Sciatic nerve (tissue), 2 donors: ENCODE measurements around the gene UBR4. TPM values are rescaled to one million over a fixed set of nuclear protein-coding genes. Genes with fewer than 3 reads are reported as not detected.

Experiments used
- ATAC-seq: fragments of 200-7000 bp; cut with Tn5 transposase; one replicate; pipeline ENCODE4 v1.9.1; 2020; ENCODE audit warnings: mild to moderate bottlenecking, moderate library complexity
- DNase-seq: peaks from one replicate; pipeline ENCODE4 v3.0.0-alpha.2; 2020; ENCODE audit warnings: low spot score
- intact Hi-C: fragments of 100-400 bp; cut with DNase I; formaldehyde crosslinking; loops from one replicate; pipeline ENCODE4 v1.14.2; 2022
- total RNA-seq: library from RNA; stranded (reverse); fragmentation: NEBNext Ultra II Directional; extraction: Animal tissue kit (Norgen Biotek cat#: 25700); gene quantifications from one replicate; pipeline ENCODE4 v1.2.1, GENCODE V29; 2021
- donor health status: DM: no; HTN: no; CAD: no.
- donor health status: DM: no; HTN: no; CAD: no.

Gene UBR4
- total RNA-seq, 1 donor from 2014 or later = 161 TPM

DNA sequence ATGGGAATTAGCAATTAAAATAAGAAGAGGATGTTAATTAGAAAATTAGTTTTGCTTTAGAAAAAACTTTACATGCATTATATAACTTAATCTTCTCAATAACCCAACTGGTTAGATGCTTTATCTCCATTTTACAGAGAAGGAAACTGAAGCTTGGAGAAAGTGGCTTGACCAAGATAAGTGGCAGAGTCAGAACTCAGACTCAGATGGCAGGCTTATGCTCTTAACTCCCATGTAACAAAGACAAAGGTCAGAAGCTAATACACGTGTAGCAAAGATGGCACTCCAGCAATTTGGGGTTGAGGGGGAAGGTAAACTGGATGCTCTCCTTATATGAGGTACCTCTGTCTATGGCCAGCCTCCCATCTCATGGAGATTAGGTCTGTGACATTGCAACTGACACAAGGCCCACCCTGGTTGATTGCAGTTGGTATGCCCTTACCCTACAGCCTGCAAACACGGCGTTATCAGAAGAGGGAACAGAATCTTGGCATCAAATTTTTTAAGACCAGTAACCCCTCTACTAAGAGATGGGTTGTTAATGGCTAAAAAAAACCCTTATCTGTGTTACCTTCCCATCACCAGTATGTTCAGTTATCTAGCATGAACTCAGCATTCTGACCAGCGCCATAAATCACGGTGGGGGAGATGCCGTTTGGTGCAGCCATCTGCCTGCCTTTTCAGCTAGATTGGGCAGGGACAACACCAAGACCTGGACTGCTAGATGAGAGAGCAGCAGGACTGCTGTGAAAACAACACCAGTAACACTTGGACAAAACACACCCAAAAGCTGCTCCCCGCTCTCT, 97.0 kb downstream of the UBR4 start:
- no peak for ATAC-seq
- intact Hi-C loops = no loop called here

DNA sequence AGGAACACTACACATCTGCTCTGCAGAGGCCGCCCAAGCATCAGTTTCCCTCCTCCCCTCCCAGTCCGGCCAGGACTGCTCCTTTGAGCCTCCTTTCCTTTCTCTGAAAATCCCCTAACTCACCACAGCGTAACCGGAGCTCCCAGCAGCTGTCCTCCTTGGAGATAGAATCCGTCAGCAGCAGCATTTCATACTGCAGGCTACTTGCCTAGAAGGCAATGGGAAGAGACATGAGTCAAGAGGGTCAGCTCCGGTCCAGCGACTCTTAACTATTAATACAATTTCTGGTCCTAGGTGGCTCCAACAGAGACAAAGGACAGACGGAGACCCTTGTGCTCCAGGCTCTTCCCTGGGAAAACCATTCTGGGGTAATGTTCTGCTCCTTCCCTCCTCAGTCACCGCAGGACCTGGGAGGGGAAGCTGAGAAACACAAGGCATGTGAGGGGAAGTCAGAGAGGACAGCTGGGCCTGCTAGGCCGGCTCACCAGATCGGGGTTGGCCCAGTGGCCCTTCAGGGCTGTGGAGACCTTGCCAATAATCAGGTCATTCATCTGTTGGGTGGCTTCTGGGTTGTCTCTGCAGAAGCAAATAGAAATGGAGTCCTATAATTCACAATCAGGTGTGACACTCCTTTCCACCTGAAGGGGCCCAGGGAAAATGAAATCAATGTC, 99.7 kb downstream of the UBR4 start:
- intact Hi-C loops = no loop called here
- DNase-seq = no peak
- no peak for ATAC-seq

More for the DNA sequence above, 97.0 kb downstream of the UBR4 start:
- DNase-seq = no peak

DNA sequence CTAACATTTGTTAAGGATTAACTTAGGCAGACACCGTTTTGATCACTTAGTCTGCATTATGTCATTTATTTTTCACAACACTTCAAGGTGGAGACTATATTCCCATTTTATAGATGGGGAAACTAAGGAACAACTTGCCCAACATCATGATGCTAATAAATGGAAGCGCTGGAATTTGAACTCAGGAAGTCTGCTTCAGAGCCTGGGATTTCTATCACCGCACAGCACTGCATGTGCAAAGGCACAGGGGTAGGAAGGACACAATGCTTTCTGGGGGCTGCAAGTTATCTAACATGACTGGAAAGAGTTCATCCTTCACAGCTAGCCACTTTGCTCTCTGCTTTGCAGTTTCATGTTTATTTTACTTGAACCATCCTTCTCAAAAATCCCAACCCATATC, 100.5 kb downstream of the UBR4 start:
- ATAC-seq (no peak), DNase-seq (no peak)
- intact Hi-C loops = no loop called here

DNA sequence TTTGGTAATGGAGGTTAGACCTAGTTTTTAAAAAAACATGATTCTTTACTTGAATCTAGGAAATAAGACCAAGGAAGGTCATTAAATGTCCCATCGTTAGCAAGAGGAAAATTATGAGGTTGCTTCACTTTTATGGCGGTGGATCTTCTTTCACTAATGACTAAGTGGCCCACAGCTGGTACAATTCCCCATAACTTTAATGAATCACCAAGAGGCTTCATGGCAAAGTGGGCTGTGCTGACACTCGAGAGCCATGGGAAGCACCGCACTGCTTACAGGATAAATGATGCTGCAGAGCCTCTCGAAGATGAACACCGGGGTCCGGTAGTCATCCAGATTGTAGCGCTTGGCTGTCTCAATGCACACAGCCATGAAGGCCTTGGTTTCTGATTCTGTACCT, 108.8 kb downstream of the UBR4 start:
- ATAC-seq (no peak), DNase-seq (no peak)
- intact Hi-C loops = loop anchor here (5.0 kb wide), 1 partner anchor 1431 kb away; no protein-coding TSS in a partner anchor

DNA sequence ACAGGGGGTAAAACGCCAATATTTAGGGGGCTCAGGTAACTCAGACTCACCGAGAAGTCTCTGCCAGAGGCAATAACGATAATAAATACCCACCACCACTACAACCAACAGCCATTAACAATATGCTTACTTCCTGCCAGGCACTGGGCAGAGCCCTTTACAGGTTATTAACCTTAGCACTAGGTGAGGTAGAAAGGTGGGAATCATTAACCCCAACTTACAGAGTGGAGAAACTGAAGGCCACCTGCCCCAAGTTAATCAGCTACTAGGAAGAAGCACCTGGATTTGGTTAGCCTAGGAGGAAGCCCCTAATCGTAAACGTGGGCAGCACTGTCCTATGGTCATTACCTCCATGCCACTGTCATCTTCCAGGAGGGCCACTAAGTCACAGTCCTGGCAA, 110.0 kb downstream of the UBR4 start:
- DNase-seq (no peak), ATAC-seq (no peak)
- intact Hi-C loops = loop anchor here (5.0 kb wide), 1 partner anchor 1432 kb away; no protein-coding TSS in a partner anchor

DNA sequence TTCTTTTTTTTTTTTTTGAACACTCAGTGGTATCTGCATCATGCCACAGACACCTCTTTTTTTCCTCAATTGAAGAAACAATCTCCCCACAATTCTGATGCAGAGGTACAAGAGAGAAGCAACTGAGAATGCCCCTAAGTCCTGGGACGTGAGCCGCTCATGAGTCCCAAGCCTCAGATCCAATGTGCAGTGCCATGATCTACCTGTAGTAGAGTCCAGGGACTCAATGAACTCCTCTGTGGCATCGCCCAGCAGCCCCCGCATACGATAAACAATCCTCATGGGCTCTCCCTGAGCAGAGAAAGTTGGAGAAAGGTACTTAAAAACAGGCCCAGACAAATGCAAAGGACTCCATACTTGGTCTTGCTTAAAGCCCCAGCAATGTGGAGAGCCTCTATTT, 113.1 kb downstream of the UBR4 start:
- intact Hi-C loops = loop anchor here (10.0 kb wide), 1 partner anchor 182 kb away; no protein-coding TSS in a partner anchor
- no peak for ATAC-seq
- no peak for DNase-seq

DNA sequence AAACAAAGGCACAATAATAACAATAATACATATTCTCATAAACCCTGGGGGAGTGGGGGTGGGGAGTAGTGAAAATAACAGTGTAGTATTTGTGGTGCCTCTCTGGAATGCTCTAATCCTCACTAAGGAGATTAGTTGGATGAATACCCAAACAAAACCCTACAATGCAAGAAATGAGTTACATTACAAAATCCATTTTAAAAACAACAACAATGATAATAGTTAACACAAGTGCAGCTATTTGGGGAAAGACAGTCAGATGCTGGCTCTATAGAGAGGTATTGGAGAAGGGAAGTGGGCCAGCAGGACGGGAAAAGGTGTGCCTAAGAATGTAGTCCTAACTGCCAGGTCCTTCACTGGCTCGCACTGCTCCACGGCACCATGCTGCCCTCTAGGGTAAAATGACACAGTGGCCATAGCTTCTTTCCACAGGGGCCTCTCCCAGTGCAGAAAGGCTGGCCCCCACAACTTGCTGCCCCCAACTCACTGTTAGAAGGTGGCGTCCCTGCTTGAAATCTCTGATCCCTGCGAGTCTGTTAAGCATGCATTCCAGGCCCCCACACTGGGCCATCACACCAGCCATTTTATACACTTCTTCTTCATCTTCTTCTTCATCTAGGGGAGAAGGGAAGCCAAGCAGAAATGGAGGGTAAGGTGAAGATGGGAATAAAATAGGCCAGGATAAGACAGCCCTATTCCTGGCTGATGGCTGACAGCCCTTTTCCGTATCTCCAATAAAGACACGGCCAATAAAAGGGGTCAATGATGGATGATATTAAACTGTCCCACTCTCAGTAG, 113.8 kb downstream of the UBR4 start:
- ATAC-seq = peak; percentile 64
- intact Hi-C loops = loop anchor here (10.0 kb wide), 1 partner anchor 181 kb away; no protein-coding TSS in a partner anchor
- no peak for DNase-seq

DNA sequence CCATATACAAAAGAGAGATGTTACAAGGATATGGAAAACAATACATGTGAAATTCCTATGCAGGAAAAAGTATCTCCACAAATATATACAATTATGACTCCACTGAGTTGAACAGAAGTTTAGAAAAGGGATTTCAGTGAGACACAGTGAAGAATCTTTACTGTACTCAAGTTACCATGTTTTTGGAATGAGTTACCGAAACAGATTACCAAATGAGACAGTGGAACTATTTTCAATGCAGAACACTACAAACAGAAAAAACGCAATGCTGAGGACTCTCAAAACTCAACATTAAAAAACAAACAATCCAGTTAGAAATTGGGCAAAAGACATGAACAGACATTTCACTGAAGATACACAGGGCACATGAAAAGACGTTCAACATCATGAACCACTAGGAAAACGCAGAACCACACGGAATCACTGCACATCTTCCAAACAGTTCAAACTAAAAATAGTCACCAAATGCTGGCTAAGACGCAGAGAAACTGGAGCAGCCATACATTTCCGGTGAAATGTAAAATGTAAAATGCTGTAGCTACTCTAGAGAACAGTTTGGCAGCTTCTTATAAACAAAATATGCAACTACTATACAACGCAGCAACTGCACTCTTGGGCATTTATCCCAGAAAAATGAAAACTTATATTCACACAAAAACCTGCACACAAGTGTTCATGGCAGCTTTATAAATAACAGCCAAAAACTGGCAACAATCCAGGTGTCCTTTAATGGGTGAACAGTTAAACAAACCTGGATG, 118.7 kb downstream of the UBR4 start:
- intact Hi-C loops = loop anchor here (10.0 kb wide), 1 partner anchor 177 kb away; no protein-coding TSS in a partner anchor

DNA sequence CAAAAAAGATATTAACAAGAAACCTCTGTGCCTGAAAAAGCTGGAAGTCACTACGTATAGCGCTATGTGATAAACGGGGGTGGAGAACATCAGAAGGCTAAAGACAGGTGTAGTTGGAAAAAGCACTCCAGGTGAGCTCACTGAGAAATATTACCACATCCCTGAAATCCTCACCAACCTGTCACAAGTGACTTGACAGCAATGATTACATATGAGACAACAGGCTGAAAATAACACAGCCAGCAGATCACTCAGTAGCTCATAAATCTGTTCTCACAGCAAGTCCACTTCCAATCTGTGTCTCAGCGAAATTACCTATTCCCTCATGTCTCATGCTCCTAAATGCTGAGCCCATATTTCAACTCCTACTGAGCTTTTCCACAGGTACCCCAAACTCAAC, 120.5 kb downstream of the UBR4 start:
- no peak for ATAC-seq
- no peak for DNase-seq
- intact Hi-C loops = loop anchor here (5.0 kb wide), 1 partner anchor 798 kb away; no protein-coding TSS in a partner anchor

More for the DNA sequence above, 118.7 kb downstream of the UBR4 start:
- ATAC-seq (no peak), DNase-seq (no peak)

DNA sequence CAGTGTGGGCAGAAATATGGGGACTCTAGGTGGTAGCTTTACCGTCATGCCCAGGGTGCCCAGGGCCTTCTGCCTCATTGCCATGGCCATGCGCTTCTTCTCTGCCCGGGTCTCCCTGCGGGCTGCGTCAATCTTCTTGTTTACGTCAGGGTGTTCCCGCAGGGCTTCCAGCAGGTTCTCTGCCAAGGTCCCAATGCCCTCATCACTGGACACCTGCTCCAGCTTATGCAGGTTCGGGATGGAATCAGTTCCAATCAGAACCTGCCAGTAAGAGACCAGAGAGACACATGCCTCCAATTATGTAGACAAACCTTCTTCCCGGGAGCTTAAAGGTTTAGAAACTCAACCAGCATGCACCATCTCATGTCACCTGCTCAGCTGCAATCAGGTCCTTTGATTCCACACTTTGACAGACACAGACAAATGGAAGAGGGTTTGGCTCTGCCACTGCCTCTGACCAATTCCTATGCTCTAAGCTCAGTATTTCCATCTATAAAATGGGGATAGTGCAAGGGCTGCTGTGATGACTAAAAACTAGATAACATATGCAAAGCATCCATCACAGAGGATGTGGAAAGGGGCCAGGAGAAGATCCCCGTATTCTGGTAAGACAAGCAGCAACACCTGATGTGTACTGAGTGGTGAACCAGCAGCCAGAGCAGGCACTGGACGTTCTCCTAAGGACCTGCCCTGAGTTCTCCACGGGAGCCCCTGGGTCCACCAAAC, 121.2 kb downstream of the UBR4 start:
- intact Hi-C loops = loop anchor here (5.0 kb wide), 1 partner anchor 798 kb away; no protein-coding TSS in a partner anchor
- DNase-seq = no peak
- ATAC-seq = no peak

DNA sequence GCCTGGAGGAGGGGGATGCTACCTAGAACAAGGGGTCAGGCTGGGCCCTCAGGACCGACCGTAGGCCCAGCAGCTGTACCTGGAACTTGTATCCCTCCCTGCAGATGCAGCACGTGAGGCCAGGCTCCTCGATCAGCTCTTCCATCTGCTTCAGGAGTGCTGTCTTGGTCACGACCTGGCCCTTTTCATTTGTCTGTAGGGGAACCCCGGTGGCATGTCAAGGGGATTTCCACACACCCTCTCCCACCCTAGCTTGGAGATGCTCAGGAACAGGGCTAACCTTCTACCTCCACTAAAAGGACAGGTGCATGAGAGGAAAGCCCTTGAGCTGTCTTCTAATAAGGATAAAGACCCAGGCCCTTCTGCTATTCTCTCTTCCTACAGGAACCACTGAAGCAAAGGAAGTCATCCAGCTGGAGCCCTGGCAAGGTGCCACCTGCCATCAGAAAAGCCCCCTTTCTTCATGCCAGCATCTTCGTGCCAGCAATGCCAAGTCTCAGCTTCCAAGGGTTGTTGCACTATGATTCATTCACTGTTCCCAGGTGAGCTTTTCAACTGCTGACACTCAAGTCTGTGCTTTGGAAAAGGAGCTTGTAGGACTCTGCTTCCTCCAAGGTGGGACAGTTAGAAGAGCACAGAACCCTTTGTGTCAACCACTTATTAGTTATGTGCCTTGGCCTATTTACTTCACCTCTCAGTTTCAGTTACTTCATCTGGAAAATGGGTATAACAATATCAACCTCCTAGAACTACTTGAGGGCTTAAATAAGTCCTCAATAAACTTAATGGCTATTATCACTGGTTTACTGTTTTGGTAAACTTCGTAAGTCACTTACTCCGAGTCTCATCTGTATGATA, 122.1 kb downstream of the UBR4 start:
- ATAC-seq = no peak
- intact Hi-C loops = loop anchor here (5.0 kb wide), 1 partner anchor 799 kb away; no protein-coding TSS in a partner anchor
- DNase-seq = no peak

DNA sequence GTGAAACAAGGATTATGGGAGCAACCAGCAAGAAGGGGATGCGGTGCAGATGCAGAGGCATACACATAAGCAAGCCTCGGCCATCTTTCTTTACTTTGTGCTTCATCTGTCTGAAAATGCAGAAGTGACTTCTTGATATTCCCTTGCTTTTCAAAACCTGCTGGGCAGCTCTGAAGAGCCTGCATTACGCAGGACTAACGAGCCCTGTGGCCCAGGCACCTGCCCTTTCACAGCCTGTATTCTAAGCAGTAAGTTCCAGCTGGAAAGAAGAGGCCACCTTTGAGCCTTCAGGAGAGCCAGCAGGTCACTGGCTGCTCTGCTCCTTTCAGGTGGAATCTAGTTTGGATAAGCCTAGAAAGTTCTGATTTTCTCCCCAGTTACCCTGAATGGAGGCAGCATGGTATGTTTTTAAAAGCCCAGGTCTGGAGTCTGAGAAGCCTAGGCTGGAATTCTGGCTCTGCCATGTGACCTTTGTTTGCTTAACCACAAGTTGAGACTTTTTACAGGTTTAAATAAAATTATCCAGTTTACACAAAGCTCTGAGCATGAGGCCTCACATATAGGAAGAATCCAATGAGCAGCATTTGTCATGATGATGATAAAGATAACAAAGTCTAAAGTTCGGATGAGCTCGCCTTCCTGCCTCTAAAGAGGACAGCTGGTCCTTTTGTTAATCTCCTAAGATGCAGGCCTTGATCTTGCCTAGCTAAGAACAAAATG, 122.9 kb downstream of the UBR4 start:
- no peak for DNase-seq
- ATAC-seq = no peak
- intact Hi-C loops = loop anchor here (5.0 kb wide), 1 partner anchor 800 kb away; no protein-coding TSS in a partner anchor

DNA sequence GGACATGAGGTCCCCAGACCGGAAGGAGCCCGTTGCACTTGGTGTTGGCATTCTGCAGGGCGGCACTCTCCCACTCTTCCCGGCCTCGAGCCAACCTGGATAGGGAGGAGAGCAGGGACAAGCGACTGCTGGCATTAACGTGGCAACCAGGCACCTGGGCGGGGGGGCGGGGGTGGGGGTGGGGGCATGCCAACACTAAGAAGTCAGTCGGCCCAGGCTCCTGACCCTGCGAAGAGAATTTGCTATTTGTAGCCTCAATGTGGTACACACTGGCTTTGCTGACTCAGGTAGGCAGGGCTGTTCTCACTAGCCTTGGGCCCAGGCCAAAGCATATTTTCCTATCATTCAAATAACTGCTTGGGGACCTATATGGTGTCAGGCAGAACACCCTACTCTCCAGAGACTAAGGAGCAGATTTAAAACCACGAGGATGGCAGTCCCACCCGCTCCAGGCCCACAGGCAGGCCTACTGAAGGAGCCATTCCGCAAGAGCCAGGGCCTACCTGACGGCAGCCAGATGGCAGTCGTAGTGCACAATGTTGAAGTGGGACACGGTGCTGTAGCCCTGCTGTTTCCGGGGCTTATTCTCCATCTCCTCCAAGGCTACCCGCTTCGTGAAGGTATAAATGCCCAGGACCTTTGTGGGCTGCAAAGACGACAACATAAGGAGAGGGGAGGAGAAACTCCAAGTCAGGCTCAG, 123.7 kb downstream of the UBR4 start:
- intact Hi-C loops = loop anchor here (5.0 kb wide), 1 partner anchor 801 kb away; no protein-coding TSS in a partner anchor

DNA sequence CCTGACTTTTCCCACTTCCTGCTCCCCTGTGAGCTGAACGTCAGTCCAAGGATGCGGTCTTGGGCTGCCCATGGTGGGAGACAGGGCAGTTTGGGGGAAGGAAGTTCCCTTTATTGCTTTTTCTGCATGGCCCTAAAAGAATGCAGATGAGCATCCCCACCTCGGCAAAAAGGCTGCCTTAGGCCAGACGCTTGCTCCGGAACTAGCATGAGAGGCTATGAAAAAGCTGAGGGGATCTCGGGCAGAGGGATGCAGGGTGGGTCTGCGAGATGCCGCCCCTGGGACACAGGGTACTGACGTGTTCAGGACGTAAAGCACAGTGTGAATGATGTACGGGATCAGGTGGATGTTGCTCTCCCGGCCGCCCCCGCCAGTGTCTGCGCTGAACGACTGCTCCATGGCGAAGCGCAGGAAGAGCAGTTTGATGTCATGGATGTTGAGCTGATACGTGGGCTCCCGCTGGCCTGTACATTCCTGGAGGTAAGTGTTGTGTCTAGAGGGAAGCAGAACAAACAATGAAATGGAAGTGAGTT, 125.8 kb downstream of the UBR4 start:
- no peak for DNase-seq
- no peak for ATAC-seq
- intact Hi-C loops = no loop called here

More for the DNA sequence above, 123.7 kb downstream of the UBR4 start:
- ATAC-seq (no peak), DNase-seq (no peak)

DNA sequence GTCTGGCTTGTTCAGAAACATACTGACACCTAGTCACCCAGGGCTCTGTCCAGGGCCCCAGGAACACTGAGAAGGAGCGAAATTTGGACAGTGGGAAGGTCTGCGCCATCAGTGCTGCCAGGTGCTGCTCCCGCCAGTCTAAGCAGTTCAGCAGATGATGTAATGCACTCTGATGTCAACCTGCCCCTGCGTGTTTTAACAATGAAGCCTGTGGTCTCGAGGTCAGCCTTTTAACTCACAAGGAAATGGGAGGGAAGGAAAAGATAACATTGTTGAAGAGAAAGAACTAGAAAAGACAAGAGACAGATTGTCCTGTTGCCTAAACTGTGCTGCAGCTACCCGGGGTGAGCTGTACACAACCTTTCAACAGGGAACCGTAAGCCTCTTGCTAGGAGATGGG, 127.0 kb downstream of the UBR4 start:
- ATAC-seq = no peak
- intact Hi-C loops = no loop called here
- DNase-seq = no peak
